DMS153 treated with DMSO at 0.1 percent for 48 hours (cell line): ENCODE results near the gene FREM2.

Source experiments
- DNase-seq: peaks from one replicate; lab custom pipeline; 2025; ENCODE audit not compliant: unreplicated experiment; lab: John Stamatoyannopoulos, UW

Gene FREM2

GRCh38 chr13:38758277-38758676, 71.4 kb downstream of the FREM2 start:
- no peak for DNase-seq

- no peak for DNase-seq
Observed at GRCh38 chr13:38759390-38759789, 72.5 kb downstream of the FREM2 start.

- DNase-seq, result peak; percentile 41
Observed at GRCh38 chr13:38763446-38764381, 76.8 kb downstream of the FREM2 start.

GRCh38 chr13:38766799-38767198, 79.9 kb downstream of the FREM2 start:
- no peak for DNase-seq

- no peak for DNase-seq
Observed at GRCh38 chr13:38767506-38768265, 80.8 kb downstream of the FREM2 start.

GRCh38 chr13:38769526-38769925, 82.6 kb downstream of the FREM2 start:
- no peak for DNase-seq

GRCh38 chr13:38775085-38775484, 88.2 kb downstream of the FREM2 start:
- no peak for DNase-seq

- DNase-seq, result no peak
Observed at GRCh38 chr13:38777347-38778119, 90.7 kb downstream of the FREM2 start.

- no peak for DNase-seq
Observed at GRCh38 chr13:38781539-38781938, 94.7 kb downstream of the FREM2 start.

GRCh38 chr13:38784036-38784880, 97.4 kb downstream of the FREM2 start:
- DNase-seq, result no peak

GRCh38 chr13:38785042-38785441, 98.2 kb downstream of the FREM2 start:
- no peak for DNase-seq

GRCh38 chr13:38785490-38785889, 98.6 kb downstream of the FREM2 start:
- no peak for DNase-seq

GRCh38 chr13:38787550-38787949, 100.7 kb downstream of the FREM2 start:
- no peak for DNase-seq

- DNase-seq, result no peak
Observed at GRCh38 chr13:38796890-38797289, 110.0 kb downstream of the FREM2 start.

GRCh38 chr13:38803531-38803930, 116.7 kb downstream of the FREM2 start:
- DNase-seq, result no peak

GRCh38 chr13:38804061-38804460, 117.2 kb downstream of the FREM2 start:
- no peak for DNase-seq

- DNase-seq, result no peak
Observed at GRCh38 chr13:38804536-38804935, 117.7 kb downstream of the FREM2 start.

- no peak for DNase-seq
Observed at GRCh38 chr13:38814331-38814730, 127.5 kb downstream of the FREM2 start.

- peak; percentile 57 for DNase-seq
Observed at GRCh38 chr13:38819053-38819452, 132.2 kb downstream of the FREM2 start.

GRCh38 chr13:38819596-38819995, 132.7 kb downstream of the FREM2 start:
- no peak for DNase-seq
